K562 (cell line): ENCODE results near the gene MROH8. TPM values are rescaled to one million over a fixed set of nuclear protein-coding genes. Genes with fewer than 3 reads are reported as not detected.

Source experiments
- ATAC-seq: fragments of 200-7000 bp; cut with Tn5 transposase; 3 replicates; pipeline ENCODE4 v1.9.1; 2020; ENCODE audit warnings: moderate library complexity
- BruUV-seq: library from RNA; stranded (reverse); fragments of 400-500 nt; replicated peaks from 2 replicates; lab custom pipeline; 2021; lab: Mats Ljungman, UMichigan
- CTCF ChIA-PET: fragments of 300-600 bp; formaldehyde crosslinking; extraction: SDS; loops from one replicate; lab custom pipeline; 2021; ENCODE audit warnings: low intra/inter-chr PET ratio; lab: Yijun Ruan, JAX
- POLR2A ChIA-PET: fragments of 300-600, 350-650 bp; sonication (Branson Sonifier 250); formaldehyde crosslinking; extraction: SDS; loops from one replicate; lab custom pipeline; 2021; ENCODE audit warnings: antibody characterized with exemption, inconsistent platforms; lab: Yijun Ruan, JAX
- DNase-seq, 4 experiments: peaks; one replicate each; pipeline versions ENCODE4 v3.0.0 to v3.0.0-alpha.2; 2011 to 2018; ENCODE audit warnings: low spot score in 3 of 4, mixed read lengths in 3 of 4; ENCODE audit errors: extremely low read depth in 1 of 4
- FAIRE-seq: peaks from 2 replicates; lab custom pipeline; 2011; peaks lifted over from hg19 to GRCh38; lab: Jason Lieb, UNC
- H2AFZ ChIP-seq: 2 replicates; pipeline ENCODE4 v1.6.0; 2011; ENCODE audit warnings: low read depth, low read length, control low read depth, inconsistent platforms
- H3K27ac ChIP-seq: fragments of 200-600 bp; 3 replicates; pipeline ENCODE4 v1.8.0; 2011; ENCODE audit warnings: low read depth, mild to moderate bottlenecking, control low read depth, inconsistent platforms, low read length, moderate library complexity, mixed read lengths; ENCODE audit errors: extremely low read depth
- H3K27me3 ChIP-seq, 2 experiments: fragments of 300-600 bp in 1 of 2; 2 replicates in 1 of 2; 3 replicates in 1 of 2; pipeline versions ENCODE4 v1.6.0 to v1.8.0; 2011; ENCODE audit warnings: inconsistent platforms in 2 of 2, low read length in 2 of 2, mild to moderate bottlenecking in 1 of 2, mixed read lengths in 1 of 2, moderate library complexity in 1 of 2; ENCODE audit not compliant: control insufficient read depth in 2 of 2, insufficient read depth in 2 of 2
- H3K36me3 ChIP-seq: fragments of 300-600 bp; 3 replicates; pipeline ENCODE4 v1.8.0; 2011; ENCODE audit warnings: mild to moderate bottlenecking, low read length, inconsistent platforms; ENCODE audit not compliant: control insufficient read depth, insufficient read depth
- H3K4me1 ChIP-seq, 2 experiments: fragments of 200-600 bp in 1 of 2; replicated peaks in 1 of 2; 2 replicates in 1 of 2; 3 replicates in 1 of 2; pipeline versions ENCODE4 v1.5.1 to v1.8.0; 2011; ENCODE audit warnings: inconsistent platforms in 2 of 2, low read length in 2 of 2, mild to moderate bottlenecking in 1 of 2, mixed read lengths in 1 of 2, moderate library complexity in 1 of 2; ENCODE audit not compliant: control insufficient read depth in 2 of 2, insufficient read depth in 2 of 2
- H3K4me2 ChIP-seq: 2 replicates; pipeline ENCODE4 v1.6.1; 2011; ENCODE audit warnings: low read length, control low read depth, inconsistent platforms, mixed read lengths; ENCODE audit not compliant: insufficient read depth
- H3K4me3 ChIP-seq: fragments of 200-600 bp; sonication (generic), shearing (Covaris generic); 2 replicates; pipeline ENCODE4 v1.5.1; 2016; ENCODE audit warnings: control low read depth, inconsistent platforms
- H3K79me2 ChIP-seq: fragments of 200-600 bp; 3 replicates; pipeline ENCODE4 v1.8.0; 2011; ENCODE audit warnings: low read length, inconsistent platforms; ENCODE audit not compliant: control insufficient read depth, insufficient read depth
- H3K9ac ChIP-seq, 2 experiments: 2 replicates each; pipeline versions ENCODE4 v1.6.0 to v1.6.1; 2011; ENCODE audit warnings: low read depth in 2 of 2, low read length in 2 of 2, control low read depth in 1 of 2, inconsistent platforms in 1 of 2, mild to moderate bottlenecking in 1 of 2, mixed read lengths in 1 of 2; ENCODE audit not compliant: insufficient read depth in 1 of 2
- H3K9me1 ChIP-seq: one replicate; pipeline ENCODE4 v1.6.0; 2011; ENCODE audit warnings: inconsistent platforms, mild to moderate bottlenecking, low read length, moderate library complexity; ENCODE audit not compliant: control insufficient read depth, insufficient read depth
- H3K9me3 ChIP-seq: replicated peaks from 2 replicates; pipeline ENCODE4 v1.5.1; 2011; ENCODE audit warnings: low read depth, low read length, inconsistent platforms; ENCODE audit not compliant: control insufficient read depth, insufficient read depth
- H4K20me1 ChIP-seq: replicated peaks from 2 replicates; pipeline ENCODE4 v1.6.1; 2011; ENCODE audit warnings: low read length, inconsistent platforms, mixed read lengths; ENCODE audit not compliant: control insufficient read depth, insufficient read depth
- CEBPB ChIP-seq: fragments of 450-650 bp; IDR thresholded peaks from 2 replicates; pipeline ENCODE4 v1.6.1; 2016; ENCODE audit warnings: missing genetic modification characterization, missing compliant biosample characterization
- ESRRB ChIP-seq: fragments of 250-450 bp; sonication (Bioruptor Pico); IDR thresholded peaks from 2 replicates; pipeline ENCODE4 v1.5.0; 2020; ENCODE audit warnings: mild to moderate bottlenecking, moderate library complexity, borderline replicate concordance
- FOSL1 ChIP-seq: fragments of 200-800 bp; sonication (Bioruptor generic); conservative IDR thresholded peaks from 2 replicates; pipeline ENCODE4 v1.6.1; 2016; ENCODE audit warnings: missing genetic modification characterization, missing compliant biosample characterization
- HCFC1 ChIP-seq: IDR thresholded peaks from 2 replicates; pipeline ENCODE4 v1.6.1; 2012; ENCODE audit warnings: low read depth, low read length, improper control_type of control experiment
- HDAC1 ChIP-seq, 2 experiments: fragments of 450-650 bp; IDR thresholded peaks; 2 replicates each; pipeline ENCODE4 v1.6.1; 2016 to 2017; ENCODE audit warnings: inconsistent platforms in 1 of 2, mild to moderate bottlenecking in 1 of 2, moderate library complexity in 1 of 2
- HMBOX1 ChIP-seq: sonication (generic); IDR thresholded peaks from 2 replicates; pipeline ENCODE4 v1.6.1; 2016
- MNT ChIP-seq, 2 experiments: fragments of 450-650 bp; conservative IDR thresholded peaks; 2 replicates each; pipeline ENCODE4 v1.6.1; 2017; ENCODE audit warnings: mild to moderate bottlenecking in 2 of 2, moderate library complexity in 2 of 2
- MTA1 ChIP-seq: fragments of 450-650 bp; IDR thresholded peaks from 2 replicates; pipeline ENCODE4 v1.6.1; 2017; ENCODE audit warnings: borderline replicate concordance
- NRF1 ChIP-seq, 2 experiments: fragments of 450-650 bp; IDR thresholded peaks in 1 of 2; conservative IDR thresholded peaks in 1 of 2; 2 replicates each; pipeline ENCODE4 v1.6.1; 2014; ENCODE audit warnings: mild to moderate bottlenecking in 2 of 2
- RAD51 ChIP-seq: fragments of 450-650 bp; IDR thresholded peaks from 2 replicates; pipeline ENCODE4 v1.7.1; 2016; ENCODE audit warnings: low read depth, mild to moderate bottlenecking, borderline replicate concordance
- SPI1 ChIP-seq: IDR thresholded peaks from 2 replicates; pipeline ENCODE4 v1.6.1; 2011; ENCODE audit warnings: low read depth, low read length, control low read depth, borderline replicate concordance
- USF1 ChIP-seq: sonication (generic); formaldehyde crosslinking; IDR thresholded peaks from 2 replicates; pipeline ENCODE4 v1.9.0; 2022; ENCODE audit warnings: mild to moderate bottlenecking, missing genetic modification reagents
- USF2 ChIP-seq: sonication (generic); formaldehyde crosslinking; IDR thresholded peaks from 2 replicates; pipeline ENCODE4 v1.5.0; 2020; ENCODE audit warnings: missing genetic modification reagents
- in situ Hi-C: fragments of 300-500 bp; cut with MboI; formaldehyde crosslinking; loops from 4 replicates; pipeline ENCODE4 v1.15.0; 2018; ENCODE audit warnings: inconsistent platforms, mixed read lengths
- intact Hi-C: fragments of 100-400 bp; cut with micrococcal nuclease; formaldehyde crosslinking; loops from 2 replicates; pipeline ENCODE4 v1.14.2; 2022
- polyA plus RNA-seq, 8 experiments: library from polyadenylated mRNA; depleted of rRNA in 4 of 8; stranded (reverse) in 5 of 8; unstranded in 3 of 8; fragments of >200 nt; fragmentation: Nextera tagmentation in 2 of 8; fragmentation: Illumina TruSeq in 1 of 8; extraction: Ambion mirVana in 2 of 8; extraction: Trizol in 1 of 8; gene quantifications; 2 replicates each; pipeline versions ENCODE4 v1.2.1 to v1.2.3, GENCODE V29; 2011 to 2014; ENCODE audit warnings: inconsistent platforms in 1 of 8, missing spikeins in 1 of 8
- total RNA-seq, 7 experiments: library from RNA; depleted of rRNA in 6 of 7; stranded (reverse); fragments of >200 nt in 6 of 7; fragmentation: Illumina TruSeq in 2 of 7; extraction: Trizol in 2 of 7; gene quantifications; 2 replicates each; pipeline versions ENCODE4 v1.2.1 to v1.2.3, GENCODE V29; 2011 to 2021; ENCODE audit warnings: low replicate concordance in 1 of 7

The MROH8 gene
- total and polyA plus RNA-seq, 9 of the 15 experiments (the other 6 are each of a cell fraction or from before 2014, with no cell fraction given), result 0.21 to 1.5 (median 0.78) TPM

GRCh38 chr20:37223053-37223452 is 43.7 kb upstream of the MROH8 start:
- Histone ChIP-seq H4K20me1 (no peaks in the 10 kb centered on the region; the same call in 1 of the 2 replicates), H3K4me1 (no peaks in the 10 kb centered on the region), H3K9ac (no peak overlapping the region), H3K27ac (0 out of 3 replicates have a peak overlapping the region, but pooled peaks have one; percentile 32), H3K79me2 (no peaks in the 10 kb centered on the region), H3K4me2 (no peak overlapping the region)
- peak; percentile 75 for ATAC-seq
- in situ Hi-C loops (no loop called here), intact Hi-C loops (no loop called here)
- no peak for FAIRE-seq
- BruUV-seq, result no TSS peak
- TF ChIP-seq CEBPB (peak; percentile 42; the same call in 1 of the 2 replicates), MTA1 (no peak), NRF1 (conservative IDR thresholded peaks at IDR 0.05 in 1 of 2, IDR thresholded peaks at IDR 0.05 in 1 of 2) (peak; percentile 42 to 44; a peak in 2 of 4 replicates), USF2 (CRISPR knock-in tag) (peak; percentile 63), ESRRB (CRISPR knock-in tag) (no peak), FOSL1 (peak; percentile 61), MNT (conservative IDR thresholded peaks at IDR 0.05) (0 out of 4 replicates have a peak, but pooled peaks of 1 of the 2 experiments have one; percentile 19), SPI1 (peak; percentile 53; the same call in 1 of the 2 replicates), HDAC1 (IDR thresholded peaks at IDR 0.05) (peak in 1 of 2 experiments; percentile 26; a peak in 1 of 4 replicates), RAD51 (peak; percentile 37; the same call in 1 of the 2 replicates), HMBOX1 (0 out of 2 replicates have a peak, but pooled peaks have one; percentile 23), HCFC1 (no peak), USF1 (CRISPR knock-in tag) (peak; percentile 77)
- TF ChIP-seq, all 486 proteins: peak for 10
- no peak overlapping the region for H3K4me3 ChIP-seq
- POLR2A ChIA-PET, result interaction anchor here (0.6 to 1.2 kb wide), 4 partner anchors 10 to 43 kb away, joined by 3 read pairs; no protein-coding TSS in a partner anchor
- peaks cover 97% of the 10 kb centered on the region for H3K36me3 ChIP-seq
- CTCF ChIA-PET, result no interaction called here
- DNase-seq, result peak in 2 of 4 experiments; percentile 33 to 35
- no peaks in the 10 kb centered on the region for H3K9me1 ChIP-seq
- H2AFZ ChIP-seq, result no peak overlapping the region; the same call in 1 of the 2 replicates
- H3K9me3 ChIP-seq, result no peaks in the 10 kb centered on the region
- H3K27me3 ChIP-seq, result no peaks in the 10 kb centered on the region
